HepG2 (cell line): ENCODE data around the gene SLC6A9. TPM values are rescaled to one million over a fixed set of nuclear protein-coding genes. Genes with fewer than 3 reads are reported as not detected.

Experiments used
- ATAC-seq: fragments of 200-7000 bp; cut with Tn5 transposase; 3 replicates; pipeline ENCODE4 v1.9.1; 2020; ENCODE audit warnings: mild to moderate bottlenecking, moderate library complexity
- BruUV-seq: library from RNA; stranded (reverse); fragments of 400-500 nt; replicated peaks from 2 replicates; lab custom pipeline; 2021; lab: Mats Ljungman, UMichigan
- CTCF ChIA-PET: fragments of 300-600 bp; formaldehyde crosslinking; extraction: SDS; loops from one replicate; lab custom pipeline; 2021; ENCODE audit warnings: low total read pairs, inconsistent platforms, low intra/inter-chr PET ratio; lab: Yijun Ruan, JAX
- POLR2A ChIA-PET: fragments of 350-600 bp; sonication (Branson Sonifier 250); formaldehyde crosslinking; loops from one replicate; lab custom pipeline; 2020; ENCODE audit warnings: antibody characterized with exemption, inconsistent platforms; lab: Yijun Ruan, JAX
- DNase-seq: peaks from one replicate; pipeline ENCODE4 v3.0.0-alpha.2; 2015; ENCODE audit warnings: low spot score
- FAIRE-seq: peaks from 3 replicates; lab custom pipeline; 2011; peaks lifted over from hg19 to GRCh38; lab: Jason Lieb, UNC
- H2AFZ ChIP-seq: one replicate; pipeline ENCODE4 v1.6.1; 2011; ENCODE audit warnings: low read length, inconsistent platforms
- H3K27ac ChIP-seq: fragments of 300-600 bp; 3 replicates; pipeline ENCODE4 v1.8.0; 2011; ENCODE audit warnings: mixed run types, mild to moderate bottlenecking, mixed read lengths, low read length, inconsistent platforms; ENCODE audit not compliant: insufficient read depth; ENCODE audit errors: extremely low read length
- H3K27me3 ChIP-seq, 2 experiments: fragments of 200-600 bp in 1 of 2; 2 replicates in 1 of 2; 3 replicates in 1 of 2; pipeline versions ENCODE4 v1.6.0 to v1.8.0; 2011; ENCODE audit warnings: low read length in 2 of 2, mild to moderate bottlenecking in 2 of 2, moderate library complexity in 2 of 2, inconsistent platforms in 1 of 2; ENCODE audit not compliant: insufficient read depth in 2 of 2, control insufficient read depth in 1 of 2
- H3K36me3 ChIP-seq, 2 experiments: fragments of 200-600 bp in 1 of 2; replicated peaks in 1 of 2; 2 replicates in 1 of 2; 3 replicates in 1 of 2; pipeline versions ENCODE4 v1.5.1 to v1.8.0; 2011; ENCODE audit warnings: low read length in 2 of 2, inconsistent platforms in 1 of 2; ENCODE audit not compliant: insufficient read depth in 2 of 2, control insufficient read depth in 1 of 2
- H3K4me1 ChIP-seq: 2 replicates; pipeline ENCODE4 v1.5.1; 2012; ENCODE audit warnings: low read length, inconsistent platforms; ENCODE audit not compliant: insufficient read depth
- H3K4me2 ChIP-seq: 2 replicates; pipeline ENCODE4 v1.6.0; 2011; ENCODE audit warnings: low read depth, low read length, inconsistent platforms
- H3K4me3 ChIP-seq, 3 experiments: fragments of 200-600 bp in 1 of 3; sonication (generic), shearing (Covaris generic) in 1 of 3; replicated peaks in 1 of 3; 2 replicates each; pipeline ENCODE4 v1.5.1; 2011 to 2016; ENCODE audit warnings: low read length in 3 of 3, inconsistent platforms in 2 of 3, low read depth in 2 of 3, mild to moderate bottlenecking in 2 of 3, control low read depth in 1 of 3, mixed read lengths in 1 of 3; ENCODE audit not compliant: insufficient read depth in 1 of 3
- H3K79me2 ChIP-seq: one replicate; pipeline ENCODE4 v1.6.1; 2011; ENCODE audit warnings: low read length, inconsistent platforms; ENCODE audit not compliant: insufficient read depth
- H3K9ac ChIP-seq: 2 replicates; pipeline ENCODE4 v1.6.0; 2011; ENCODE audit warnings: mild to moderate bottlenecking, low read depth, low read length, inconsistent platforms; ENCODE audit not compliant: insufficient read depth
- H3K9me3 ChIP-seq: 2 replicates; pipeline ENCODE4 v1.5.1; 2012; ENCODE audit warnings: mild to moderate bottlenecking, low read length
- H4K20me1 ChIP-seq: 2 replicates; pipeline ENCODE4 v1.6.0; 2011; ENCODE audit warnings: inconsistent platforms, mild to moderate bottlenecking, low read length, moderate library complexity; ENCODE audit not compliant: insufficient read depth
- DMAP1 ChIP-seq: IDR thresholded peaks from 2 replicates; pipeline ENCODE4 v1.6.1; 2016
- DNMT3B ChIP-seq: conservative IDR thresholded peaks from 2 replicates; pipeline ENCODE4 v1.6.1; 2016; ENCODE audit warnings: missing biosample characterization, control low read depth
- EP300 ChIP-seq, 3 experiments: sonication (generic) in 1 of 3; formaldehyde crosslinking in 1 of 3; IDR thresholded peaks; 2 replicates each; pipeline versions ENCODE4 v1.5.1 to v1.6.1; 2011 to 2020; ENCODE audit warnings: low read depth in 2 of 3, low read length in 2 of 3, borderline replicate concordance in 1 of 3, improper control_type of control experiment in 1 of 3, mild to moderate bottlenecking in 1 of 3, missing genetic modification reagents in 1 of 3, moderate library complexity in 1 of 3
- GATAD2A ChIP-seq: IDR thresholded peaks from 2 replicates; pipeline ENCODE4 v1.6.1; 2016
- HNRNPL ChIP-seq: fragments of 200-400 bp; formaldehyde crosslinking; IDR thresholded peaks from 2 replicates; pipeline ENCODE4 v1.6.1; 2017; ENCODE audit warnings: mild to moderate bottlenecking, low read depth, low read length
- SALL2 ChIP-seq: sonication (generic); formaldehyde crosslinking; IDR thresholded peaks from 2 replicates; pipeline ENCODE4 v1.8.1; 2023; ENCODE audit warnings: mild to moderate bottlenecking, missing genetic modification reagents, inconsistent platforms
- ZBTB21 ChIP-seq: sonication (generic); formaldehyde crosslinking; IDR thresholded peaks from 2 replicates; pipeline ENCODE4 v1.4.0; 2020; ENCODE audit warnings: missing genetic modification reagents
- ZNF567 ChIP-seq: sonication (generic); formaldehyde crosslinking; IDR thresholded peaks from 2 replicates; pipeline ENCODE4 v1.8.1; 2023; ENCODE audit warnings: mild to moderate bottlenecking, missing genetic modification reagents, borderline replicate concordance
- ZNF83 ChIP-seq: sonication (generic); formaldehyde crosslinking; IDR thresholded peaks from 2 replicates; pipeline ENCODE4 v1.4.0; 2020; ENCODE audit warnings: missing genetic modification reagents, mild to moderate bottlenecking, borderline replicate concordance
- ZNF839 ChIP-seq: sonication (generic); formaldehyde crosslinking; IDR thresholded peaks from 2 replicates; pipeline ENCODE4 v1.4.0; 2020; ENCODE audit warnings: missing genetic modification reagents, mild to moderate bottlenecking, borderline replicate concordance
- WGBS: methylation state at CpG from one replicate; pipeline ENCODE4 v1.1.6; 2017; ENCODE audit warnings: low lambda C conversion rate; 5-methylcytosine and 5-hydroxymethylcytosine counted together
- in situ Hi-C: cut with HindIII; loops from 2 replicates; pipeline ENCODE4 v1.10.0; 2017; ENCODE audit warnings: low pct_unique_long_range_greater_than_20kb; ENCODE audit not compliant: extremely low pct_ligation_motif_present
- intact Hi-C: fragments of 100-400 bp; cut with micrococcal nuclease; formaldehyde crosslinking; loops from one replicate; pipeline ENCODE4 v1.10.0; 2022; ENCODE audit not compliant: unreplicated experiment
- polyA plus RNA-seq, 8 experiments: library from polyadenylated mRNA; depleted of rRNA in 3 of 8; stranded (reverse) in 7 of 8; unstranded in 1 of 8; fragments of >200 nt; fragmentation: Illumina TruSeq in 4 of 8; extraction: Trizol in 4 of 8; gene quantifications; 2 replicates each; pipeline versions ENCODE4 v1.2.1 to v1.2.3, GENCODE V29; 2011 to 2016; ENCODE audit warnings: low read depth in 4 of 8, missing spikeins in 1 of 8, mixed read lengths in 1 of 8; ENCODE audit not compliant: insufficient read depth in 1 of 8
- total RNA-seq, 5 experiments: library from RNA; depleted of rRNA; stranded (reverse); fragments of >200 nt; fragmentation: Illumina TruSeq; extraction: Trizol; gene quantifications; 2 replicates each; pipeline ENCODE4 v1.2.3, GENCODE V29; 2016; ENCODE audit warnings: low read depth in 1 of 5
- TF ChIP-seq, protein P1 (sequence below): sonication (generic); formaldehyde crosslinking; IDR thresholded peaks from 2 replicates; pipeline ENCODE4 v1.4.0; 2020; ENCODE audit warnings: missing genetic modification reagents
- TF ChIP-seq, protein P2 (sequence below): sonication (generic); formaldehyde crosslinking; IDR thresholded peaks from 2 replicates; pipeline ENCODE4 v1.5.1; 2020; ENCODE audit warnings: mild to moderate bottlenecking, missing genetic modification reagents, moderate library complexity
- TF ChIP-seq, protein P3 (sequence below): sonication (generic); formaldehyde crosslinking; IDR thresholded peaks from 2 replicates; pipeline ENCODE4 v1.5.1; 2020; ENCODE audit warnings: missing genetic modification reagents, mild to moderate bottlenecking, borderline replicate concordance
- TF ChIP-seq, protein P4 (sequence below): fragments of 450-650 bp; IDR thresholded peaks from 2 replicates; pipeline ENCODE4 v1.6.1; 2017; ENCODE audit warnings: mild to moderate bottlenecking

SLC6A9 gene
- total and polyA plus RNA-seq, 2 of the 13 experiments (the other 11 are each of a cell fraction or from before 2014, with no cell fraction given), result 8.5 to 9.9 TPM

DNA sequence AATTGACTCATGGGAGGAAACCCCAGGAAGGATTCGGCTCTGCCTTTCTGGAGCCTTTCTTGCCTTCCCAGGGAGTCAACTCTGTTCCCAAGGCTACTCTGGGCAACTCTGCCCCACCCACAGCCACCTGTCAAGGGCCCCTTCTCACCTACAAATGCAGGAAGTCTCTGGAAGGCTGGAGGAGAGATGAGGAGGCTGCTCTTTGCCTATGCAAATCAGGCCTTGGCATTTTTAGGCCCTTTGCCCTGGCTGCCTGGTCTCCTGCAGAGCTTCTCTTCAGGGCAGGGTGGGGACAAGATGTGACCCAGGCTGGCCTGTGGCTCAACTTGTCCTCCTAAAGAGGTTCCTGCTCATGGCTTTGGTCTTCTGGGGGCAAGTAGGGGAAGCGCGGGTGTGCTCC, 5.4 kb downstream of the SLC6A9 start:
- POLR2A ChIA-PET, result no interaction called here
- no peak for DNase-seq
- no TSS peak for BruUV-seq
- H3K9ac ChIP-seq, result no peak overlapping the region
- no peaks in the 10 kb centered on the region for H3K9me3 ChIP-seq
- H3K4me2 ChIP-seq, result no peak overlapping the region
- H2AFZ ChIP-seq, result no peak overlapping the region
- intact Hi-C loops, result no loop called here
- TF ChIP-seq ZNF567 (CRISPR knock-in tag) (no peak), ZNF839 (CRISPR knock-in tag) (no peak), HNRNPL (no peak), DMAP1 (CRISPR knock-in tag) (no peak), ZBTB21 (CRISPR knock-in tag) (no peak), DNMT3B (no peak), GATAD2A (CRISPR knock-in tag) (no peak), ZNF83 (CRISPR knock-in tag) (no peak), EP300 (IDR thresholded peaks at IDR 0.05; ENCODE audit: low read depth in 2 of 2, low read length in 2 of 2) (no peak), EP300 (CRISPR knock-in tag; IDR thresholded peaks at IDR 0.05; ENCODE audit: borderline replicate concordance) (no peak), SALL2 (no peak)
- TF ChIP-seq, protein P1, sequence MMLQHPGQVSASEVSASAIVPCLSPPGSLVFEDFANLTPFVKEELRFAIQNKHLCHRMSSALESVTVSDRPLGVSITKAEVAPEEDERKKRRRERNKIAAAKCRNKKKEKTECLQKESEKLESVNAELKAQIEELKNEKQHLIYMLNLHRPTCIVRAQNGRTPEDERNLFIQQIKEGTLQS, result no peak
- TF ChIP-seq, protein P2, sequence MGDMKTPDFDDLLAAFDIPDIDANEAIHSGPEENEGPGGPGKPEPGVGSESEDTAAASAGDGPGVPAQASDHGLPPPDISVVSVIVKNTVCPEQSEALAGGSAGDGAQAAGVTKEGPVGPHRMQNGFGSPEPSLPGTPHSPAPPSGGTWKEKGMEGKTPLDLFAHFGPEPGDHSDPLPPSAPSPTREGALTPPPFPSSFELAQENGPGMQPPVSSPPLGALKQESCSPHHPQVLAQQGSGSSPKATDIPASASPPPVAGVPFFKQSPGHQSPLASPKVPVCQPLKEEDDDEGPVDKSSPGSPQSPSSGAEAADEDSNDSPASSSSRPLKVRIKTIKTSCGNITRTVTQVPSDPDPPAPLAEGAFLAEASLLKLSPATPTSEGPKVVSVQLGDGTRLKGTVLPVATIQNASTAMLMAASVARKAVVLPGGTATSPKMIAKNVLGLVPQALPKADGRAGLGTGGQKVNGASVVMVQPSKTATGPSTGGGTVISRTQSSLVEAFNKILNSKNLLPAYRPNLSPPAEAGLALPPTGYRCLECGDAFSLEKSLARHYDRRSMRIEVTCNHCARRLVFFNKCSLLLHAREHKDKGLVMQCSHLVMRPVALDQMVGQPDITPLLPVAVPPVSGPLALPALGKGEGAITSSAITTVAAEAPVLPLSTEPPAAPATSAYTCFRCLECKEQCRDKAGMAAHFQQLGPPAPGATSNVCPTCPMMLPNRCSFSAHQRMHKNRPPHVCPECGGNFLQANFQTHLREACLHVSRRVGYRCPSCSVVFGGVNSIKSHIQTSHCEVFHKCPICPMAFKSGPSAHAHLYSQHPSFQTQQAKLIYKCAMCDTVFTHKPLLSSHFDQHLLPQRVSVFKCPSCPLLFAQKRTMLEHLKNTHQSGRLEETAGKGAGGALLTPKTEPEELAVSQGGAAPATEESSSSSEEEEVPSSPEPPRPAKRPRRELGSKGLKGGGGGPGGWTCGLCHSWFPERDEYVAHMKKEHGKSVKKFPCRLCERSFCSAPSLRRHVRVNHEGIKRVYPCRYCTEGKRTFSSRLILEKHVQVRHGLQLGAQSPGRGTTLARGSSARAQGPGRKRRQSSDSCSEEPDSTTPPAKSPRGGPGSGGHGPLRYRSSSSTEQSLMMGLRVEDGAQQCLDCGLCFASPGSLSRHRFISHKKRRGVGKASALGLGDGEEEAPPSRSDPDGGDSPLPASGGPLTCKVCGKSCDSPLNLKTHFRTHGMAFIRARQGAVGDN (CRISPR knock-in tag), result no peak
- TF ChIP-seq, protein P3, sequence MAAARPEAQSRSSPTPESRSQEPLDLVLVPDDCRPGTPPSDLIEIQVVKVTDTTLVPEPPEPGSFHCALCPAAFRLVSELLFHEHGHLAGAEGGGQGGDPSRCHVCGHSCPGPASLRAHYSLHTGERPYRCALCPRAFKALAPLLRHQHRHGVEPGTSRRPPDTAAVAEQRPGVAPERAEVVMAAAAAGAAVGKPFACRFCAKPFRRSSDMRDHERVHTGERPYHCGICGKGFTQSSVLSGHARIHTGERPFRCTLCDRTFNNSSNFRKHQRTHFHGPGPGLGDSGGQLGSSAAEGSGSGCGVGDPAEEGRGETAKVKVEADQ, result no peak
- TF ChIP-seq, protein P4, sequence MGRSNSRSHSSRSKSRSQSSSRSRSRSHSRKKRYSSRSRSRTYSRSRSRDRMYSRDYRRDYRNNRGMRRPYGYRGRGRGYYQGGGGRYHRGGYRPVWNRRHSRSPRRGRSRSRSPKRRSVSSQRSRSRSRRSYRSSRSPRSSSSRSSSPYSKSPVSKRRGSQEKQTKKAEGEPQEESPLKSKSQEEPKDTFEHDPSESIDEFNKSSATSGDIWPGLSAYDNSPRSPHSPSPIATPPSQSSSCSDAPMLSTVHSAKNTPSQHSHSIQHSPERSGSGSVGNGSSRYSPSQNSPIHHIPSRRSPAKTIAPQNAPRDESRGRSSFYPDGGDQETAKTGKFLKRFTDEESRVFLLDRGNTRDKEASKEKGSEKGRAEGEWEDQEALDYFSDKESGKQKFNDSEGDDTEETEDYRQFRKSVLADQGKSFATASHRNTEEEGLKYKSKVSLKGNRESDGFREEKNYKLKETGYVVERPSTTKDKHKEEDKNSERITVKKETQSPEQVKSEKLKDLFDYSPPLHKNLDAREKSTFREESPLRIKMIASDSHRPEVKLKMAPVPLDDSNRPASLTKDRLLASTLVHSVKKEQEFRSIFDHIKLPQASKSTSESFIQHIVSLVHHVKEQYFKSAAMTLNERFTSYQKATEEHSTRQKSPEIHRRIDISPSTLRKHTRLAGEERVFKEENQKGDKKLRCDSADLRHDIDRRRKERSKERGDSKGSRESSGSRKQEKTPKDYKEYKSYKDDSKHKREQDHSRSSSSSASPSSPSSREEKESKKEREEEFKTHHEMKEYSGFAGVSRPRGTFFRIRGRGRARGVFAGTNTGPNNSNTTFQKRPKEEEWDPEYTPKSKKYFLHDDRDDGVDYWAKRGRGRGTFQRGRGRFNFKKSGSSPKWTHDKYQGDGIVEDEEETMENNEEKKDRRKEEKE, result no peak
- no peak overlapping the region for H3K27ac ChIP-seq
- no peak for FAIRE-seq
- no peak overlapping the region for H3K4me3 ChIP-seq
- H3K36me3 ChIP-seq, result peaks cover 4 to 22% of the 10 kb centered on the region in 2 experiments; a peak in 3 of 5 replicates
- in situ Hi-C loops, result no loop called here
- H3K27me3 ChIP-seq, result no peaks in the 10 kb centered on the region
- no peak for ATAC-seq
- CTCF ChIA-PET, result no interaction called here
- no peaks in the 10 kb centered on the region for H3K79me2 ChIP-seq
- H4K20me1 ChIP-seq, result no peaks in the 10 kb centered on the region
- H3K4me1 ChIP-seq, result peaks cover 11% of the 10 kb centered on the region
- 98% methylated on average over 3 of the region's 3 CpGs for WGBS
